Gastroesophageal sphincter (tissue), 4 donors: ENCODE results near the gene CERT1. TPM values are rescaled to one million over a fixed set of nuclear protein-coding genes. Genes with fewer than 3 reads are reported as not detected.

Source experiments
- ATAC-seq: fragments of 150-250 bp; one replicate; pipeline ENCODE4 v1.9.1; 2016; ENCODE audit warnings: mild to moderate bottlenecking, moderate library complexity
- H3K27ac ChIP-seq, 4 donors: fragments of 200-600 bp; sonication (generic) in 3 of 4; 1 replicate in 3 of 4; 2 replicates in 1 of 4; pipeline ENCODE4 v1.5.1; 2016 to 2019
- H3K27me3 ChIP-seq: fragments of 200-600 bp; sonication (generic); one replicate; pipeline ENCODE4 v1.5.1; 2019
- H3K36me3 ChIP-seq, 2 donors: fragments of 200-600 bp; sonication (generic); one replicate each; pipeline ENCODE4 v1.5.1; 2019; ENCODE audit warnings: control low read depth in 1 of 2
- H3K4me1 ChIP-seq, 3 donors: fragments of 200-600 bp; sonication (generic); 1 replicate in 2 of 3; 2 replicates in 1 of 3; pipeline ENCODE4 v1.5.1; 2016 to 2019; ENCODE audit warnings: control low read depth in 2 of 3
- H3K4me3 ChIP-seq, 2 donors: fragments of 200-600 bp; sonication (generic); one replicate each; pipeline ENCODE4 v1.5.1; 2019; ENCODE audit warnings: mild to moderate bottlenecking in 1 of 2, moderate library complexity in 1 of 2
- H3K9me3 ChIP-seq, 3 donors: fragments of 200-600 bp; sonication (generic); one replicate each; pipeline ENCODE4 v1.5.1; 2017 to 2019; ENCODE audit warnings: control low read depth in 2 of 3
- CTCF ChIP-seq, 4 experiments: fragments of 200-600 bp in 2 of 4; fragments of 450-650 bp in 2 of 4; sonication (generic) in 1 of 4; IDR thresholded peaks; one replicate each; pipeline ENCODE4 v1.5.1; 2017 to 2019; ENCODE audit warnings: antibody characterized with exemption in 4 of 4, mild to moderate bottlenecking in 2 of 4, moderate library complexity in 2 of 4
- EP300 ChIP-seq: sonication (generic); formaldehyde crosslinking; IDR thresholded peaks from one replicate; pipeline ENCODE4 v1.6.1; 2017; ENCODE audit warnings: antibody characterized with exemption, mild to moderate bottlenecking
- POLR2A ChIP-seq, 2 donors: fragments of 450-650 bp; IDR thresholded peaks; one replicate each; pipeline ENCODE4 v1.6.1; 2017; ENCODE audit warnings: antibody characterized with exemption in 2 of 2, mild to moderate bottlenecking in 2 of 2, moderate library complexity in 1 of 2
- POLR2AphosphoS5 ChIP-seq: sonication (generic); formaldehyde crosslinking; IDR thresholded peaks from one replicate; pipeline ENCODE4 v1.6.1; 2017; ENCODE audit warnings: antibody characterized with exemption
- WGBS, 2 donors: methylation state at CpG; one replicate each; pipeline ENCODE4 v1.1.5; 2018; ENCODE audit warnings: low coverage in 1 of 2; 5-methylcytosine and 5-hydroxymethylcytosine counted together
- total RNA-seq, 4 donors: library from RNA; depleted of rRNA; stranded (reverse); fragments of >200 nt; gene quantifications; one replicate each; pipeline ENCODE4 v1.1.0, GENCODE V29; 2016

Gene CERT1
- total RNA-seq, 4 donors from 2014 or later: 23.4 to 46.5 (median 36.6) TPM

DNA sequence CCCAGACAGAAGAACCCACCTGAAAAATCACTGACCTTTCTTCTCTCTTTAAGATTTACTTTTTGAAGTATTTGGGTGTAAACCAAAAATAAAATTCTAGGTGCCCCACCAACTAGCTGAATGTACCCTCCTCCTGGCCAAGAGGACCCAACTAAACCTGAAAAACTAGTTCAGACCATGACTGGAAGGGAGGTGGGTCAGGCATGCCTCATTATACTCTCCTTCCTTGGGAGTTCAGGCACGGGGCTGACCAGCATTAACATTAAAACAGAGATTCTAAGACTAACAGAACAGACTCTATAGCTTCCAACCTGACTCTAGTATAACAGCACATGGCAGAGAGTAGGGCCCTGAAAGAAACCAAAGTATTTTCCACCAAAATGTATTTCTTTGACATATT, 61.4 kb downstream of the CERT1 start:
- Histone ChIP-seq H3K4me1 (no peaks in the 10 kb centered on the region), H3K9me3 (peaks cover 0 to 16% (median 0%) of the 10 kb centered on the region in 3 donors), H3K27ac (no peak overlapping the region), H3K27me3 (no peaks in the 10 kb centered on the region), H3K4me3 (no peak overlapping the region), H3K36me3 (peaks cover 0 to 6% of the 10 kb centered on the region in 2 donors)
- TF ChIP-seq CTCF (IDR thresholded peaks at IDR 0.05) (no peak), POLR2A (IDR thresholded peaks at IDR 0.05) (no peak), EP300 (no peak)
- ATAC-seq: no peak
- WGBS, 2 donors: 100% methylated on average over 1 of the region's 1 CpG; no CpG with 5 or more reads in 1 of the 2 donors

GRCh38 chr5:75446068-75446467, 65.4 kb downstream of the CERT1 start:
- Histone ChIP-seq H3K4me3 (no peak overlapping the region), H3K36me3 (no peaks in the 10 kb centered on the region), H3K27me3 (no peaks in the 10 kb centered on the region), H3K9me3 (peaks cover 0 to 26% (median 0%) of the 10 kb centered on the region in 3 donors), H3K27ac (no peak overlapping the region), H3K4me1 (no peaks in the 10 kb centered on the region)
- WGBS, 2 donors: 97% methylated on average over 2 of the region's 2 CpGs; no CpG with 5 or more reads in 1 of the 2 donors
- no peak for TF ChIP-seq EP300
- no peak for TF ChIP-seq CTCF (IDR thresholded peaks at IDR 0.05)
- no peak for TF ChIP-seq POLR2A (IDR thresholded peaks at IDR 0.05)
- TF ChIP-seq POLR2AphosphoS5: no peak
- no peak for ATAC-seq

DNA sequence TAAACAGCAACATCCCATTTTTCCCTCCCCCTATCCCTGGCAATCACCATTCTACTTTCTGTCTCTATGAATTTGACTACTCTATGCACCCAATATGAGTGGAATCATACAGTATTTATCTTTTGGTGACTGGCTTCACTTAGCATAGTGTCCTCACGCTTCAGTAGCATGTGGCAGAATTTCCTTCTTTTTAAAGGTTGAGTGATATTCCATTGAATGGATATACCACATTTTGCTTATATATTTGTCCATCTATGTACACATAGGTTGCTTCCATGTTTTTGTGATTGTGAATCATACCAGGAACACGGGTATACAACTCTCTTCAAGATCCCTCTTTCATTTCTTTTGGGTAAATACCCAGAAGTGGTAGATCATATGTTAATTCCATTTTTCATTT, 69.9 kb downstream of the CERT1 start:
- Histone ChIP-seq H3K4me3 (no peak overlapping the region), H3K4me1 (no peaks in the 10 kb centered on the region), H3K27me3 (no peaks in the 10 kb centered on the region), H3K36me3 (no peaks in the 10 kb centered on the region), H3K27ac (no peak overlapping the region), H3K9me3 (peaks cover 0 to 23% (median 0%) of the 10 kb centered on the region in 3 donors)
- ATAC-seq: no peak
- WGBS, 2 donors: 87 to 94% methylated on average over 2 of the region's 2 CpGs
- TF ChIP-seq CTCF (IDR thresholded peaks at IDR 0.05) (no peak), POLR2A (IDR thresholded peaks at IDR 0.05) (no peak), EP300 (no peak), POLR2AphosphoS5 (no peak)

DNA sequence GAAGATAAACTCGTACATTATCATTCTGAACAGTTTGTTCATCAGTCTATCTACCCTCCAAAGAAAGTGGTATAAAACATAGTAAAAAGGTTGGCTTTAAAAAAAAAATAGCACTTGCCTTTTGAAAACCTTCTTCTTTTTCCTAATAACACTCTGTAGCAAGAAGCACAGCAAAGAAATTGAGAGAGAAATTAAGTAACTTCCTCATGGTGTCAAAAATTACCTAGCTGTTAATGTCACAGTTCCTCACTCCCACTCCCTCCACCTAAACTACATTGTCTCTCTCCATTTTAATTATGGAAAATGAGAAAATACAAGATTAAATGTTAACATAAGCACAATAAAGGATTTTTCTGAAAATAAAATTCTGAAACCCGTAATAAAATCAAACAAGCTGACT, 72.2 kb downstream of the CERT1 start:
- H3K4me1 ChIP-seq: peaks cover 0 to 6% (median 0%) of the 10 kb centered on the region in 3 donors
- WGBS, 2 donors: 83 to 91% methylated on average over 2 of the region's 2 CpGs
- H3K27me3 ChIP-seq: no peaks in the 10 kb centered on the region
- H3K27ac ChIP-seq: no peak overlapping the region
- TF ChIP-seq POLR2AphosphoS5 (no peak), CTCF (IDR thresholded peaks at IDR 0.05) (no peak), EP300 (no peak), POLR2A (IDR thresholded peaks at IDR 0.05) (no peak)
- no peak for ATAC-seq
- no peak overlapping the region for H3K4me3 ChIP-seq
- H3K9me3 ChIP-seq: peaks cover 0 to 10% (median 0%) of the 10 kb centered on the region in 3 donors
- H3K36me3 ChIP-seq: no peaks in the 10 kb centered on the region

GRCh38 chr5:75438722-75439121, 72.7 kb downstream of the CERT1 start:
- peaks cover 0 to 10% (median 0%) of the 10 kb centered on the region in 3 donors for H3K9me3 ChIP-seq
- H3K4me3 ChIP-seq: no peak overlapping the region
- H3K27ac ChIP-seq: no peak overlapping the region
- TF ChIP-seq CTCF (IDR thresholded peaks at IDR 0.05) (no peak), POLR2AphosphoS5 (no peak), POLR2A (IDR thresholded peaks at IDR 0.05) (no peak), EP300 (no peak)
- peaks cover 0 to 6% (median 0%) of the 10 kb centered on the region in 3 donors for H3K4me1 ChIP-seq
- no peaks in the 10 kb centered on the region for H3K27me3 ChIP-seq
- ATAC-seq: no peak
- H3K36me3 ChIP-seq: no peaks in the 10 kb centered on the region
- 78 to 85% methylated on average over 2 of the region's 2 CpGs for WGBS, 2 donors
